Measurements from ENCODE around the gene AXL.
"Not testable (repeated sequence)": the region's sequence is repeated elsewhere in the genome, so short reads cannot be mapped to it uniquely, and the experiment has no call there.

Gene AXL

DNA sequence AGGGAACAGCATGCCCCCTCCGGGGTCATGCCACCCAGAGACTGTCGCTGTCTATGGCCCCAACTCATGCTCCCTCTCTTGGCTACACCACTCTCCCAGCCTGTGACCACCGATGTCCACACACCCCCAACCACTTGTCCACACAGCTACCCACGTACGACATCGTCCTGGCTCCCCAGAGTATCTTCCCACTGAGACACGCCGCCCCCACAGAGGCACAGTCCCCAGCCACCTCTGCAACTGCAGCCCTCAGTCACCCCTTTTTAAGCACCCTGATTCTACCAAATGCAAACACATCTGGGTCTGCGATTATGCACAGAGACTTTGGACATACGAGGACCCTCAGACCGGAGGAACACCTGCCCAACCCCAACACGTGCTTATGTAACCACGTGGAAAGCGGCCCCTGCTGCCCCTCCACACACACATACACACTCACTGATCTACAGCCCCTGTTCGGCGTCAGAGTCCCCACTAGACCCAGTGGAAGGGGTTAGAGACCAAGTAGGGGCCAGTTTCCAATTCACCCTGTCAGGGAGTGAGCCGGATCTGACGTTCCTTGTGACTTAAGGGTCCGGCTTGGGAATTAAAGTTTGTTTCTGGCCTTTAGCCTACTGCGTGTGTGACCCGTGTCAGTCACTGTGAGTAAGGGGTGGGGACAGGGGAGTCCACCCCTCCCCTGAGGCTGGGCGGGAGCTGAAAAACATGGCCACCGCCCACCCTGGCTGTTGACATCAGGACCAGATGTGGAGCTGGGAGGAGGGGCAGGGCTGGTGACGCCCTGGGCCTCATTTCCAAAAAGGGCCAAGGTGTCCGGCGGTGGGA, 11.9 kb upstream of the AXL start:
- no peak for DNase-seq

DNA sequence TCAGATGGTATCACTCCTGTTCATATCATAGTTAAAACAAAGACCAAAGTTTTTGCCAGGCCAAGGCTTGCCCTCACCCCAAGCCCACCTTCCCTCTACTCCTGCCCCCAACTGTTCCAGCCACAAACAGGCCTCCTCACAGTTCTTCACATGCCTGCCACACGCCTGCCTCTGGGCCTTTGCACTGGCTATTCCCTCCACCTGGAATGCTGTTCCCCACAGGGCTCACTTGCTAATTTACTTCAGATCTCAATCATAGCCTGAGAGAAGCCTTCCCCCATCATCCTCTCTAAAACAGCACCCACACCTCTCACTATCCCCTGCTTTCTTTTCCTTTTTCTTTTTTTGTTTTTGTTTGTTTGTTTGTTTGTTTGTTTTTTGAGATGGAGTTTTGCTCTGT, 4.9 kb upstream of the AXL start:
- no peak for DNase-seq

DNA sequence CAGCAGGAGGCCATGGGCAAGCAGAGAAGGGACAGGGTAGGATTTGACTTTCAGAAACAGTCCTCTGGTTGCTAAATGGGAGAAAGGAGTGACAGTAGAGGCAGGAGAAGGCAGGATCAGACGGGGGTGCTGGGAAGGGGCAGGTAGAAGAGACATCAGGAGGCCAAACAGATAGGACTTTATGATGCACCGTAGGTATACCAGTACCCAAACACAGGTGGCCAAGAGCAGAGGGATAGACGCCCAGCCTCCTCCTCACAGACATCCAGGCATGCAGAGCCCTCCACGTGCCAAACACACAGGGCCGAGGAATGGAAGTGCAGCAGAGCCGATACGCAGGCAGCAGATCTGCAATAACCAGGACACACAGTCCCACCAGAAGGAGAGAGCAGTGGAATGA, 1.3 kb upstream of the AXL start:
- no peak for DNase-seq

DNA sequence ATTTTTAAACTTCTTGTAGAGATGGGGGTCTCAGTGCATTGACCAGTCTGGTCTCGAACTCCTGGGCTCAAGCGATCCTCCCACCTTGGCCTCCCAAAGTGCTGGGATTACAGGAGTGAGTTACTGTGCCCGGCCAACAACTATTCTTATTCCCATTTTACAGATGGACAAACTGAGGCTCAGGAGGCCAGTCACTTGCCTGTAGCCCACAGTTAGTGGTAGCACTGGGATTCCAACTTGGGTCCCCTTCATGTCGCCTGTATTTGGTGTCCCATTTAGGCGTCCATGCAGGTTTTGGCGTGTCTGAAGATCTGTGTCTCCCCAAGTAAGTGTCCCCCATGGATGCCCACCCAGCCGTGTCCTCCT, 791 bp upstream of the AXL start:
- DNase-seq = no peak

DNA sequence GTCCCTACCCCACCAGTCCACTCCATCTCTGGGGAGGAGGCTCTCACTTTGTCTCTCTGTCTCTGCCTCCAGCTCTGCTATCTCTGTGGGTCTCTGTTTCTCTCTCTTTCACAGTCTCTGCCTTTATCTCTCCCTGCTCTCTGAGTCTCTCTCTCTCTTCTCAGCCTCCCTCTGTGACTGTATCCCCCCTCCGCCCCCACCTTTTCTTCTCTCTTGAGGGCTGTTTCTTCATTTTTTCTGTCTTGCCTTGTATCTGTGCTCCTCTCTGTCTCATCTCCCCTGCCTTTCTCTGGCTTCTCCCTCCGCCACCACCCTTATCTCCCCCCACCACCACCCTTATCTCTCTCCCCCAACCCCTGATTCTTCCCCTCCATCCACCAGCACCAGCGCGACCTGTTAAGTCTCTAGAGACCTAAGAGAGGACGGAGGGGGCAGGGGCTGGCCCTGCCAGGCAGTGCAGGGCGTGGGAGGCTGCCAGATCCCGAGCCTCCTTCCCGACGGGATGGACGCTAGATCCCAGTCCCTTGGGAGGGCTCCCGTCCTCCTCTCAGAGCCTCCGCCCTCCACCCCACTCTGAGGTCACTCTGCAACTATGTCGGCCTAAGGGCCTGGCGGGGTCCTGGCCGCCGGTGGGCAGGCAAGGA, 1.0 kb downstream of the AXL start:
- DNase-seq = no peak

DNA sequence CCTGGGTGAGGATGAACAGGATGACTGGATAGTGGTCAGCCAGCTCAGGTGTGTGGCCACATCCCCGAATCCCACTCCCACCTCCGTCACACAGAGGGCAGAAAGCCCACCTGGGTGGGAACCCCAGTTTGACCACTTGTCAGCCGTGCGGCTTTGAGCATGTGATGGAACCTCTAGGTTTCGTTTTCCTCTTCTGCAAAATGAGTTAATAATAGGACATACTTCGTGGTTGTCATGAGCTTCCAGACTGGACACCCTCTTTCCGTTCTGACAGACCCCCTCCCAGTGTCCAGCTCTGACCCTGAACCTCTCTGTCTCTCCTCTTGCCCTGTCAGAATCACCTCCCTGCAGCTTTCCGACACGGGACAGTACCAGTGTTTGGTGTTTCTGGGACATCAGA, 1.8 kb downstream of the AXL start:
- DNase-seq = no peak

DNA sequence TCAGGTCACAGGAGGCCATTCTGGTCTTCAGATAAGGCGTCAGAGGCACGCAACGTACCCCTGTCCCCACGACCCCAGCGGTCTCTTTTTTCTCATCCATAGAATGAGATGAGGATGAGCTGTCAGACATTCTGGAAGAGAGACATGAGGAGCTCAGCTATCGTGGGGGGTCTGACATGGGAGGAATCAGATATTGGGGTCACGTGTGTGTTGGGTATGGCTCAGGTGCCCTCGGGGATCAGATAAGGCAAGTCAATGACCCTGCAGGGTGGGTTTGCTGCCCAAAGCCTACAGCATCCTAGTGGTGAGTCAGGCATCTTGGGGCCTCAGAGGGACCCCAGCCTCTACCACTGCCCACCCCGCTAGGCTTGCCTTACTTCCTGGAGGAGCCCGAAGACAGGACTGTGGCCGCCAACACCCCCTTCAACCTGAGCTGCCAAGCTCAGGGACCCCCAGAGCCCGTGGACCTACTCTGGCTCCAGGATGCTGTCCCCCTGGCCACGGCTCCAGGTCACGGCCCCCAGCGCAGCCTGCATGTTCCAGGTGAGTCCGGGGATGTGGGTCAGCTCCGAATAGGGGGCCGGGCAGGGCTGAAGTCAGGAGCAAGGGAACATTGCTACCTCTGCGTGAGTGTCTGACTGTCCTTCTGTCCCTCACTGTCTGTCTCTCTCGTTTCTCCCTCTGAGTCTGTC, 2.6 kb downstream of the AXL start:
- DNase-seq = no peak

DNA sequence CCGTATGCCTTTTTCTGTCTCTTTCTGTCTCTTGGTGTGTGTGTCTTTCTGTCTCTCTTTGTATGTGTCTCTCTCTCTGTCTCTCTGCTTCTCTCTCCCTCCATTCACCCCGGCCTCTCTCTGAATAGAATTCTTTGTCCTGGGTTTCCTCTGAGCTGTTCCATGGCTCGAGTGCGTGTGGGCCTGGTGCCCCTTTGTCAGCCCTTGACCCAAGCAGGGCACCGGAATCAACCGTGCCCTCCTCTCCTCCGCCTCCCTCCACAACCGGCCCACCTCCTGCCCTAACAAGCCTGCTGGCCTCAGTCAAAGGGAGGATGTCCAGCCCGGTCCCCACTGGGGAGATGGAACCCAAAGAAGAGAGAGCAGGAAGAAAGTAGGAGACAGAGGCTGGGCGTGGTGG, 3.2 kb downstream of the AXL start:
- DNase-seq = no peak

DNA sequence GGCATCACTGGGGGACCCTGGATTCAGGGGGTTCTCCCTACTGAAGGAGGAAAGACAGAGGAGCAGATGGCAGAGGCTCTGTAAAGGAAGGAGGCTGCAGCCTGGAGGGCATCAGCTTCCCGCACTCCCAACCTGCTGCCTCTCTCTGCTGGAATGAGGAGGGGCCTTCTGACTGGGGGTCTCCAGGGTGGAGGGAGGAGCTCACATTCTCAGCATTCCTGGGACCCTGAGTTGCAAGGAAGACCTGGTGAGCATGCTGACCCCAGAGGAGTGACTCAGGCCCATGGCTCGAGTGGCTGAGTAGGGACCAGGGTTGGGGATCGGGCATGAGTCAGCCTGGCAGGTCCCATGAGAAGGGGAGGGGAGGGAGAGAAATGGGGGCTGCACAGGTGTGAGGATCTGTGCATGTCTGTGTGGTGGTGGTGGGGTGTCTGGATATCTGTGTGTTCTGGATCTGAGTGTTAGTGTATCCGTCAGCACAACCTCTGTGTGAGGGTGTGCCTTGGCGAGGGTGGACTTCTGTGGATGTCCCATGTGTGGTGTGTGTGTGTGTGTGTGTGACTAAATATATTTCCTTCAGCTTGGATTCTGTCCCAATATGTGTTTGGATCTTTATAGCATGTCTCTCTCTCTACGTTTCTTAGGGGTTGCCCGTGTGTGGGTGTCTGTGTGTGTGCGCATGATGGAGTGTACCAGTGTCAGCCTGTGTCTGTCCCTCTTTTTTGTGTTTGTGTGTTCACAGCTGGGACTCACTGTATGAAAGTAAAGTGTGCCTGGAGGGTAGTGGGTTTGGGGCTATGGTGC, 4.6 kb downstream of the AXL start:
- no peak for DNase-seq

DNA sequence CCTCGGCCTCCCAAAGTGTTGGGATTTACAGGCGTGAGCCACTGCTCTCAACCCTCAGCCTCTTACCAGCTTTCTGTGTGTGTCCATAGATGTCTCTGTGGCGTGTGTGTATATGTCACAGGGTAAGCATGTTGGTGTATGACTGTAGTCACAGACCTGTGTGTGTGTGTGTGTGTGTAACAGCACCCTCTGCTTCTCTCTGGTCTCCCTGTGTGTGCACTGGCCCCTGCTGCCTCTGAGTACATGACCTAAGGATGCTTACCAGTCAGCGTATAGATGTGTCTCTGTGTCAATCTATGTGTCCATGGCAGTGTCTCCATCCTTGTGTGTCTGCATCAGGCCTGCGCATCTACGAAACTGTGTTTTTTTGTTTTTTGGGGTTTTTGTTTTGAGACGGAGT, 5.6 kb downstream of the AXL start:
- DNase-seq = no peak

DNA sequence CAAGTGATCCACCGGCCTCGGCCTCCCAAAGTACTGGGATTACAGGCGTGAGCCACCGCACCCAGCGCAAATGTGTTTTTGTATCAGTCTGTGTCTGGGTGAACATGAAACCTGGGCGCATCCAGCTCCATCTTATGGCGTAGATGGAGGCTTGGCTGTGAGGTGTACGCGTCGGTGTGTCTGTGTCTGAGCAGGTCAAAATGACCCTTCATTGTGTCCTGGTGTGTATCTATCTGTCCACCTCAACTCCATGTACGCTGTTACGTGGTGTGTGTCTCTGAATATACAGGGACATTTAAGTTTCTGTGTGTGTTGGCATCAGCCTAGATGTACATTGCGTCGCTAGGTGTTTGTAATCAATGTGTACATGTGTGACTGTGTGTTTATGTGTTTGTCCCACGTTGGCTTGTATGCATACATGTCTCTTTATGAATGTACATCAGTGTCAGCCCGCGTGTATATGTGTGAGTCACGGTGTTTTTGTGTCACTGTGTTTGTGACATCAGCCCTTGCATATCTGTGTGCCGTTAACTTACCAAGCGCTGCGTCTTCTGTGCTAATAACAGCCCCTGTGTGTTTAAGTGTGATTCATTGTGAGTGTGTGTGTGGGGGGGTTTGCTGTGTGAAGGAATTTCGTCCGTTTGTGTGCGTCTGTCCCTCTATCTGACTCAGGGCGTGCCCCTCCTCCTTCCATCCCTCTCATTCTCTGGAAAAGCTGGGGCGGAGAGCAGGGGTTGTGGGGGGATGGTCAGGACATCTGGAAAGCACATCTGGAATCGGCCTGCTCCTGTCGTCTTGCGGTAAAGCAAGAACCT, 6.4 kb downstream of the AXL start:
- peak; percentile 50 to 76 for DNase-seq

DNA sequence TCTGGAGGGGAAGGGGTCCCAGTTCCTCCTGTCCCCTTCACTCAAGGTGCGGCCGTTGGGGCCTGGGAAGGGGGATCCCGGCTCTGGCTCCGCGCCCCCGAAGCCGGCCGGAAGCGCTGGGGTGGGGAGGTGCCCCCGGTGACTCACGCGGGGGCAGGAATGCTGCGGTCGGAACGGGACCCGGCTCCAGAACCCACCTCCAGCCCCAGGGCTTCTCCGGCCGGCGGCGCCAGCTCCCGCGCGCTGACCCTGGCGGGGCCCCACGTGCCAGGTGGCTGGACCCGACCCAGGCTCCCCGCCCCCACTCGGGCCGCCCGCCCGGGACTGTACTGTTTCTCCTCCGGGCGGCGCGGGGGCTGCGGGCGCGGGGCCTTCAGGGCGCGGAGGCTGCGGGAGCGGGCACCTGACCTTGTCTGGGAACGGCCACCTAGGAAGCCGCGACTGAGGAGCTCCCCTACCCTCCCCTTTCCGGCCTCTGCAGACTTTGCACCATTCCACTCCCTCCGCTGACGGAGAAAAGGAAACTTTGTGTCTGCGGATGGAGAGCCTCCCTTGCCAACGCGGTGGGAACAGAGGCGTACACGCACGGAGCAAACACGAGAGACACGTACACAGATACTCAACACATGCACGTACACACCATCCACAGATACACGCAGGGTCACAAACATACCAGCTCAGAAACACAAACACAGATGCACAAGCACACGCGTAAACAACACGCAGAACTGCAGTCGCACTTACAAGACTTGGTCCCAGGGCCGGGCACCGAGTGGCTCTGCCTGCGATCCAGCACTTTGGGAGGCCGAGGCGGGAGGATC, 7.2 kb downstream of the AXL start:
- no peak for DNase-seq

DNA sequence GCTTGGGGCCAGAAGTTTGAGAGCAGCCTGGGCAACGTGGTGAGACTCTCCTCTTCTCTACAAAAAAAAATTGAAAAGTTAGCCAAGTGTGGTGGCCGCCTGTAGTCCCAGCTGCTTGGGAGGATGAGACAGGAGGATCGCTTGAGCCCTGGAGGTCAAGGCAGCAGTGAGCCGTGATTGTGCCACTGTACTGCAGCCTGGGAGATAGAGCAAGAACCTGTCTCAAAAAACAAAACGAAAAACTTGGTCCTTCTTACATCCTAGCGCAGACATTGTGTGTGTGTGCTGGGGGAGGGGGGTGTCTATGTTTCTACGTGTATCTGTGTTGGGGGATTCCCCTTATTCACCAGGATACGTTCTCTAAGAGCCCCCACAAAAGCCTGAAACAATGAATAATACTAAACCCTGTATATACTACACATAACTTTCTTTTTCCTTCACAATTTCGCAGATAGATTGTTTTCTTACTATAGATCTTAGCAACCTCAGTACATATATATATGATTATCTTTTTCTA, 7.9 kb downstream of the AXL start:
- DNase-seq = no peak

DNA sequence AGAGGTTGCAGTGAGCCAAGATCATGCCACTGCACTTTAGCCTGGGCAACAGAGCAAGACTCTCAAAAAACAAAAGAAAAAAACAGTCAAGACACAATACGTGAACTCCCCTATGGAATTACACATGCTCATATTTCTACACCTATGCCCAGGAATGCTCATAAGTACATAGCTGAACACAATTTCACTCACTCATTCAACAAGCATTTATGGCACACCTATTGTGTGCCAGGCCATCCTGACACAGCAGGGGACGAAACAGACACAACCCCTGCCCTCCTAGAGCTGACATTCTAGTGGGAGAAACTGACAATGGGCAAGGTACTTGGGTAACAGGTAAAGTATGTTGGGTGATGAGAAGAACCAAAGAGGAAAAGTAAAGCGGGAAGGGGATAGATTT, 9.5 kb downstream of the AXL start:
- no peak for DNase-seq

DNA sequence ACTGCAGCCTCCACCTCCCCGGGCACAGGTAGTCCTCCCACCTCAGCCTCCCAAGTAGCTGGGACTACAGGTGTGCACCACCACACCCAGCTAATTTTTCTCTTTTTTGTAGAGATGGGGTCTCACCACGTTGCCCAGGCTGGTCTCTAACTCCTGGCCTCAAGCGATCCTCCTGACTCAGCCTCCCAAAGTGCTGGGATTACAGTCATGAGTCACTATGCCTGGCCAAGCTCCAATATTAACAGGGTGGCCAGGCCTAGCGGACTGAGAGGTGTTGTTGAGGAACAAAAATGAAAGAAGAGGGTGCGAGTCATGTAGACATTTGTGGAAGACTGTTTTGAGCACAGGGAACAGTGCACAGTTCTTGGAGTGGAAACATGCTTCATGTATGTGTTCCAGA, 10.3 kb downstream of the AXL start:
- DNase-seq = not testable (repeated sequence)

DNA sequence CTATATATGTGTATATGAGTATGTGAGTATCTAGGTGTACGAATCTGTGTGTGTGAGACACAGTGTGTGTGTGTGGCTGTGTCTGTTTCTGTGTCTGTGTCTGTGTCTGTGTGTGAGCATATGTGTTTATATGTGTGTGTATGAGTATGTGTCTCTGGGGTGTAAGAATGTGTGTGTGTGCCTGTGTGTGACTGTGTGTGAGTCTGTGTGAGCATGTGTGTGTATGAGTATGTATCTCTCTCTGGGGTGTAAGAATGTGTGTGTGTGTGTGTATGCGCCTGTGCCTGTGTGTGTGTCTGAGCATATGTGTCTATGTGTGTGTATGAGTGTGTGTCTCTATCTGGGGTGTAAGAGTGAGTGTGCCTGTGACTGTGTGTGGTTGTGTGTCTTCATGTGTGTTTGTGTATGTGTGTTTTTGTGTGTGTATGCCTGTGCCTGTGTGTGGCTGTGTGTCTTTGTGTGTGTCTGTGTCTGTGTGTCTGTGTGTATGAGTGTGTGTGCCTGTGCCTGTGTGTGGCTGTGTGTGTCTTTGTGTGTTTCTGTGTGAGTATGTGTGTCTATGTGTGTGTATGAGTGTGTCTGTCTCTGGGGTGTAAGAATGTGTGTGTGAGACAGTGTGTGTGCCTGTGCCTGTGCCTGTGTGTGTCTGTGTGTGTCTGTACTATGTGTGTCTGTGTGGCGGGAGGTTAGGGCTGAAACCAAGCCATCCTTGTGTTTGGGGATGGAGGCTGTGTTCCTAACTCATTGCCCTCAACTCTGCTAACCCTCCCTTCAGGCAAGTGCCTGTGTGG, 11.2 kb downstream of the AXL start:
- DNase-seq = no peak

DNA sequence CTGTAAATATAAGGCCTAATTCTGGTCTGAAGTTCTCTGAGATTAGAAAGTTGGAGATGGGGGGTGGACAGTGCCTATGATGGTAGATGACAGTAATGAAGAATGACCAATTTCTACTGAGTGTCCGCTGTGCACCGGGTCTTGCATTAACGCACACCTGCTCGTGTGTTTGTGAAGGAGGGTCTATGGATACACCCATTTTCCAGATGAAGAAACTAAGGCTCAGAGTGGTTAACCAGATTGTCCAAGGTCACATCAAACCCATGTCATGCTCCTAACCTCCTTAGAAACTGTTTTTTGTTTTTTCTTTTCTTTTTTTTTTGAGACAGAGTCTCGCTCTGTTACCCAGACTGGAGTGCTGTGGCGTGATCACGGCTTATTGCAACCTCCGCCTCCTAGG, 13.7 kb downstream of the AXL start:
- DNase-seq = no peak

DNA sequence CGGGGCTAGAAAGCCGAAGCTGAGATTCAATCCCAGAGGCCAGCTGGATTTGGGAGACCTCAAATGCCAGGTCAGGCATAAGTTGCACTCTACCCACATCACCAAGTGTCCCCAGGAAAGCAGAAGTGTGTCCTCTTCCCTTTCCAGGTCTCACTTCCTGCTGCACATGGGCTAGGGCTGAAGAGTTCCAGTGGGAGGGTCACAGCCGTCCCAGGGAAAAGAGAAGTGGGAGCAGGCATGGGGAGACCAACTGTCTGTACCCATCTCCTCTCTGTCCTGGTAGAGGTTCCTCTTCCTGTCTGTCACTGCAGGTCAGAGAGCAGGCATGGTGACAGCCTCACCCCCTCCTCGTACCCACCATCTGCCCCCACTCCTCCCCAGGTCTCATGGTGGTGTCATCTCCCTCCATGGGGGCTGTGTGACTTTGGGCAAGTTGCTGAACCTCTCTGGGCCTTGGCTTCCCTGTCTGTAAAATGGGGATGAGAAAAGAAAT, 14.8 kb downstream of the AXL start:
- DNase-seq = peak; percentile 76 to 93

DNA sequence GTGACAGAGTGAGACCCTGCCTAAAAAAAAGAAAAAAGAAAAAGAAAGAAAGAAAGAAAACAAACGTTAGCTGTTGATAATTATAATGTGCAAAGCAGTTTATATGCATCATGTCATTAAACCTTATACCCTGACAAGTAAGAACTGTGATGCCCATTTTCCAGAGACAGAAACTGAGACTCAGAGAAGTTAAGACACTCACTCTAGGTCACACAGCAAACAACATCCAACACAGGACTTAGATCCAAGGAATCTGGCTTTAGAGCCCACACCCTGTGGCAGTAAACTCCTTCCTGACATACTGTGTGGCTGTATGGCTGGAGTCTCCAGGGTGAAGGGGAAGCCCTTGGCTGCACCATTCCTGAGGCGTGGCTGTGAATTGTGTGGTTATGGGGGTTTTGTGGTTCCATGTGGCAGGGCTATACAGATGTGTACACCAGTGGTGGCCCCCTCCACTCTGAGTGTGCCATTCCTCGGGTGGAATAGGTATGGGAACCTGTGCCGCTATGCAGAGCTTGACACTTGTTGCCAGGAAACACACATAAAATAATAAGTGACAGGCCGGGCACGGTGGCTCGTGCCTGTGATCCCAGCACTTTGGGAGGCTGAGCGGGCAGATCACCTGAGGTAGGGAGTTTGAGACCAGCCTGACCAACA, 15.6 kb downstream of the AXL start:
- no peak for DNase-seq

DNA sequence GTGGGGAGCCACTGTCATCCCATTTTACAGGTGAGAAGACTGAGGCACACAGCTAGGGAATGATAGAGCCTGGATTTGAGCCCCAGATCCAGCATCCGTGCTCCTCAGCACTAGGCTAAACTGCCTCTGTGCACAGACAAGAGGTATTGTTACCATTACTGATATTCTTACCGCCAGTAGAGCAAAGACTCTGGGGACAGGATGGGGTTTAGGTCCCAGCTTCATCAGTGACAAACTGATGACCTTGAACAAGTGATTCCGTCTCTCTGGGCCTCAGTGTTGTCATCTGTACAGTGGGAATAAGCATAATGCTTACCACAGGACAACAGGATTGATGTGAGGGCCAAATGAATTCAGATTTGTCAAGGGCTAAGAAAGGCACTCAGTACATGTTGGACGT, 16.5 kb downstream of the AXL start:
- no peak for DNase-seq
